ENCODE measurements around the gene MCM8.

The MCM8 gene

GRCh38 chr20:5977975-5978374 lies 27.5 kb downstream of the MCM8 start:
- Mint-ChIP-seq H3K36me3 (ENCODE audit: low read depth) (peaks cover 20% of the 10 kb centered on the region), H3K9me3 (no peaks in the 10 kb centered on the region), H3K27ac (no peak overlapping the region), H3K4me3 (no peak overlapping the region), H3K27me3 (ENCODE audit: low read depth) (no peaks in the 10 kb centered on the region), H3K4me1 (no peaks in the 10 kb centered on the region)
- no peak for TF ChIP-seq CTCF (IDR thresholded peaks at IDR 0.05; ENCODE audit: unreplicated experiment in 3 of 3)

- Mint-ChIP-seq H3K27ac (no peak overlapping the region), H3K4me3 (no peak overlapping the region), H3K27me3 (ENCODE audit: low read depth) (no peaks in the 10 kb centered on the region), H3K9me3 (no peaks in the 10 kb centered on the region), H3K36me3 (ENCODE audit: low read depth) (peaks cover 27% of the 10 kb centered on the region), H3K4me1 (no peaks in the 10 kb centered on the region)
- no peak for TF ChIP-seq CTCF (IDR thresholded peaks at IDR 0.05; ENCODE audit: unreplicated experiment in 3 of 3)
Observed at GRCh38 chr20:5979801-5980200, 29.3 kb downstream of the MCM8 start.

- peak overlapping the region in 1 of 3 experiments; percentile 78 for H3K27ac Mint-ChIP-seq
- H3K9me3 Mint-ChIP-seq, result no peaks in the 10 kb centered on the region
- no peak for TF ChIP-seq CTCF (IDR thresholded peaks at IDR 0.05; ENCODE audit: unreplicated experiment in 3 of 3)
- peaks cover 25% of the 10 kb centered on the region for H3K36me3 Mint-ChIP-seq (ENCODE audit: low read depth)
- H3K4me1 Mint-ChIP-seq, result no peaks in the 10 kb centered on the region
- H3K4me3 Mint-ChIP-seq, result no peak overlapping the region
- H3K27me3 Mint-ChIP-seq (ENCODE audit: low read depth), result no peaks in the 10 kb centered on the region
Observed at GRCh38 chr20:5980720-5981538, 30.5 kb downstream of the MCM8 start.

GRCh38 chr20:5987383-5987782 lies 36.9 kb downstream of the MCM8 start:
- Mint-ChIP-seq H3K27me3 (ENCODE audit: low read depth) (no peaks in the 10 kb centered on the region), H3K9me3 (no peaks in the 10 kb centered on the region), H3K36me3 (ENCODE audit: low read depth) (peaks cover 32% of the 10 kb centered on the region), H3K27ac (no peak overlapping the region), H3K4me1 (no peaks in the 10 kb centered on the region), H3K4me3 (no peak overlapping the region)
- no peak for TF ChIP-seq CTCF (IDR thresholded peaks at IDR 0.05; ENCODE audit: unreplicated experiment in 3 of 3)

- no peaks in the 10 kb centered on the region for H3K4me1 Mint-ChIP-seq
- peaks cover 27% of the 10 kb centered on the region for H3K36me3 Mint-ChIP-seq (ENCODE audit: low read depth)
- H3K4me3 Mint-ChIP-seq, result no peak overlapping the region
- TF ChIP-seq CTCF (IDR thresholded peaks at IDR 0.05; ENCODE audit: unreplicated experiment in 3 of 3), result no peak
- H3K9me3 Mint-ChIP-seq, result no peaks in the 10 kb centered on the region
- H3K27ac Mint-ChIP-seq, result no peak overlapping the region
- H3K27me3 Mint-ChIP-seq (ENCODE audit: low read depth), result no peaks in the 10 kb centered on the region
Observed at GRCh38 chr20:5989539-5989938, 39.1 kb downstream of the MCM8 start.

- H3K27ac Mint-ChIP-seq, result peak overlapping the region; percentile 83 to 89 (median 84)
- H3K36me3 Mint-ChIP-seq (ENCODE audit: low read depth), result peaks cover 27% of the 10 kb centered on the region
- H3K27me3 Mint-ChIP-seq (ENCODE audit: low read depth), result no peaks in the 10 kb centered on the region
Observed at GRCh38 chr20:5990946-5991345, 40.5 kb downstream of the MCM8 start.

More at GRCh38 chr20:5990946-5991345, 40.5 kb downstream of the MCM8 start:
- TF ChIP-seq CTCF (IDR thresholded peaks at IDR 0.05; ENCODE audit: unreplicated experiment in 3 of 3), result no peak
- H3K4me3 Mint-ChIP-seq, result no peak overlapping the region
- H3K9me3 Mint-ChIP-seq, result no peaks in the 10 kb centered on the region
- no peaks in the 10 kb centered on the region for H3K4me1 Mint-ChIP-seq

Measured in nephron (organoid).